B cell (primary cell): Measurements from ENCODE around the gene SPEN. TPM values are rescaled to one million over a fixed set of nuclear protein-coding genes. Genes with fewer than 3 reads are reported as not detected.

Experiments
- ATAC-seq: fragments of 200-7000 bp; cut with Tn5 transposase; one replicate; pipeline ENCODE4 v1.10.0; 2021; ENCODE audit warnings: low read depth, mild to moderate bottlenecking, moderate number of reproducible peaks, moderate library complexity
- CTCF ChIA-PET: fragments of 350-600 bp; sonication (Branson Sonifier 250); formaldehyde crosslinking; loops from one replicate; lab custom pipeline; 2021; ENCODE audit warnings: antibody characterized with exemption, inconsistent platforms; lab: Charles Lee
- POLR2A ChIA-PET: fragments of 350-600 bp; sonication (Branson Sonifier 250); formaldehyde crosslinking; loops from one replicate; lab custom pipeline; 2021; ENCODE audit warnings: antibody characterized with exemption; lab: Charles Lee
- DNase-seq: peaks from one replicate; pipeline ENCODE4 v3.0.0; 2013
- H2AFZ ChIP-seq: 2 replicates; pipeline ENCODE4 v1.6.1; 2012; ENCODE audit warnings: mild to moderate bottlenecking, low read depth, low read length; ENCODE audit not compliant: insufficient read depth, poor library complexity, severe bottlenecking
- H3K27ac ChIP-seq, 2 donors: 1 replicate in 1 of 2; 2 replicates in 1 of 2; pipeline ENCODE4 v1.5.1; 2012 to 2013; ENCODE audit warnings: low read length in 2 of 2, mild to moderate bottlenecking in 2 of 2, moderate library complexity in 1 of 2
- H3K27me3 ChIP-seq, 4 experiments: fragments of 200-600 bp in 1 of 4; sonication (generic) in 1 of 4; replicated peaks in 1 of 4; 1 replicate in 2 of 4; 2 replicates in 2 of 4; pipeline versions ENCODE4 v1.6.1 to v1.7.0; 2013 to 2016; ENCODE audit warnings: low read length in 3 of 4, mild to moderate bottlenecking in 2 of 4, mixed read lengths in 1 of 4, moderate library complexity in 1 of 4; ENCODE audit not compliant: insufficient read depth in 4 of 4, control insufficient read depth in 3 of 4; ENCODE audit errors: control extremely low read depth in 1 of 4
- H3K36me3 ChIP-seq, 2 experiments: replicated peaks in 1 of 2; 1 replicate in 1 of 2; 2 replicates in 1 of 2; pipeline versions ENCODE4 v1.6.1 to v1.7.1; 2013; ENCODE audit warnings: low read length in 1 of 2; ENCODE audit not compliant: insufficient read depth in 2 of 2, control insufficient read depth in 1 of 2; ENCODE audit errors: control extremely low read depth in 1 of 2, extremely low read depth in 1 of 2
- H3K4me1 ChIP-seq, 2 donors: fragments of 200-600 bp in 1 of 2; sonication (generic) in 1 of 2; 1 replicate in 1 of 2; 2 replicates in 1 of 2; pipeline versions ENCODE4 v1.5.1 to v1.6.1; 2013 to 2017; ENCODE audit warnings: low read length in 2 of 2; ENCODE audit not compliant: control insufficient read depth in 2 of 2, insufficient read depth in 2 of 2
- H3K4me2 ChIP-seq: replicated peaks from 2 replicates; pipeline ENCODE3; 2012; ENCODE audit warnings: mild to moderate bottlenecking, low read depth, low read length; ENCODE audit not compliant: poor library complexity, severe bottlenecking
- H3K4me3 ChIP-seq, 5 experiments: fragments of 200-600 bp in 1 of 5; sonication (generic) in 1 of 5; 1 replicate in 3 of 5; 2 replicates in 2 of 5; pipeline versions ENCODE4 v1.5.1 to v1.7.0; 2011 to 2016; ENCODE audit warnings: low read length in 4 of 5, mild to moderate bottlenecking in 4 of 5, low read depth in 2 of 5, control low read depth in 1 of 5, moderate library complexity in 1 of 5; ENCODE audit not compliant: insufficient read depth in 1 of 5; ENCODE audit errors: control extremely low read depth in 1 of 5, extremely low read depth in 1 of 5
- H3K79me2 ChIP-seq: fragments of 200-600 bp; sonication (generic); one replicate; pipeline ENCODE4 v1.6.0; 2016; ENCODE audit warnings: low read length; ENCODE audit not compliant: control insufficient read depth, insufficient read depth
- H3K9ac ChIP-seq: fragments of 200-600 bp; sonication (generic); 2 replicates; pipeline ENCODE4 v1.6.1; 2017; ENCODE audit warnings: mild to moderate bottlenecking, low read length, moderate library complexity
- H3K9me3 ChIP-seq, 3 donors: one replicate each; pipeline versions ENCODE4 v1.6.1 to v1.7.1; 2013; ENCODE audit warnings: low read length in 2 of 3; ENCODE audit not compliant: control insufficient read depth in 2 of 3, insufficient read depth in 1 of 3; ENCODE audit errors: control extremely low read depth in 1 of 3
- H4K20me1 ChIP-seq: 2 replicates; pipeline ENCODE4 v1.6.0; 2012; ENCODE audit warnings: mild to moderate bottlenecking, low read length; ENCODE audit not compliant: insufficient read depth, control insufficient read depth, poor library complexity, severe bottlenecking
- H3K27ac Mint-ChIP-seq: one replicate; pipeline ENCODE4 v1.8.0; 2021; ENCODE audit warnings: mixed read lengths
- H3K27me3 Mint-ChIP-seq: one replicate; pipeline ENCODE4 v1.8.0; 2021; ENCODE audit warnings: mixed read lengths
- H3K4me1 Mint-ChIP-seq: one replicate; pipeline ENCODE4 v1.8.0; 2021; ENCODE audit warnings: mixed read lengths
- H3K4me3 Mint-ChIP-seq: one replicate; pipeline ENCODE4 v1.8.0; 2021; ENCODE audit warnings: mixed read lengths
- H3K9me3 Mint-ChIP-seq: one replicate; pipeline ENCODE4 v1.8.0; 2022; ENCODE audit warnings: mixed read lengths; ENCODE audit not compliant: insufficient read depth
- EZH2 ChIP-seq: IDR thresholded peaks from 2 replicates; pipeline ENCODE4 v1.6.1; 2012; ENCODE audit warnings: borderline replicate concordance, low read depth, mild to moderate bottlenecking, moderate library complexity, low read length; ENCODE audit not compliant: insufficient read depth, poor library complexity, severe bottlenecking
- WGBS: methylation state at CpG from one replicate; pipeline ENCODE4 v1.1.5; 2013; ENCODE audit warnings: missing lambda C conversion rate; ENCODE audit not compliant: insufficient coverage; 5-methylcytosine and 5-hydroxymethylcytosine counted together
- intact Hi-C: fragments of 100-400 bp; cut with micrococcal nuclease; formaldehyde crosslinking; loops from one replicate; pipeline ENCODE4 v1.10.0; 2022
- polyA plus RNA-seq: library from polyadenylated mRNA; depleted of rRNA; stranded (reverse); fragments of >200 nt; gene quantifications from 2 replicates; pipeline ENCODE4 v1.2.3, GENCODE V29; 2012
- total RNA-seq, 2 donors: library from RNA; stranded (reverse); fragments of 120-200 nt in 1 of 2; gene quantifications; 1 replicate in 1 of 2; 2 replicates in 1 of 2; pipeline versions ENCODE4 v1.2.3 to v1.2.4, GENCODE V29; 2013 to 2022
- TF ChIP-seq, protein P1 (sequence below): fragments of 200-600 bp; IDR thresholded peaks from one replicate; pipeline ENCODE4 v1.8.0; 2022; ENCODE audit warnings: antibody characterized with exemption, mild to moderate bottlenecking

The SPEN gene
- total and polyA plus RNA-seq, 2 donors (not counting 1 experiment from before 2014, with no cell fraction given), result 29.1 to 126 TPM

DNA sequence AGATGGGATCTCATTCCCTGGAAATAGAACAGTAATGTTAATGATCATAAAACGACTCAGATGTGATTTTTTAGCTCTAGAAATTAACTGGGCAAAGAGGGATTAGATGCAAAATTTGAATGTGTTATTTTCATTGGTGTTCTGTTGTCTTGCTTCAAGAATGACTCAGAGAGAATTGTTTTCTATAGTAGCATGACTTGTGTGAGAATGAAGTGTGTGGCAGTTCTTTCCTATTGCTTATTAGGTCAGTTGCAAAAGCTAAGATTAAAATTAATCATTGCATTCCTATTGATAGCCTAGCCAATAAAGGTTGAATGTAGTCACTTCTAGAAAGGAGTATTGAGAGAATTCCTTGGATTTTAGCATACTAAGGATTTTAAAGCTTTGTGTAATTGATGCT is 22.9 kb downstream of the SPEN start:
- Mint-ChIP-seq H3K4me3 (no peak overlapping the region), H3K9me3 (no peaks in the 10 kb centered on the region), H3K27ac (no peak overlapping the region), H3K4me1 (peaks cover 55% of the 10 kb centered on the region), H3K27me3 (no peaks in the 10 kb centered on the region)
- no peaks in the 10 kb centered on the region for H3K9me3 ChIP-seq
- no peak for DNase-seq
- ChIA-PET CTCF (interaction anchor here (0.8 to 2.2 kb wide), 2 partner anchors 55 to 78 kb away, joined by 4 to 8 read pairs; no protein-coding TSS in a partner anchor), POLR2A (no interaction called here)
- intact Hi-C loops, result no loop called here
- H3K9ac ChIP-seq, result no peak overlapping the region
- H2AFZ ChIP-seq, result no peak overlapping the region
- no peak for TF ChIP-seq EZH2
- TF ChIP-seq, protein P1, sequence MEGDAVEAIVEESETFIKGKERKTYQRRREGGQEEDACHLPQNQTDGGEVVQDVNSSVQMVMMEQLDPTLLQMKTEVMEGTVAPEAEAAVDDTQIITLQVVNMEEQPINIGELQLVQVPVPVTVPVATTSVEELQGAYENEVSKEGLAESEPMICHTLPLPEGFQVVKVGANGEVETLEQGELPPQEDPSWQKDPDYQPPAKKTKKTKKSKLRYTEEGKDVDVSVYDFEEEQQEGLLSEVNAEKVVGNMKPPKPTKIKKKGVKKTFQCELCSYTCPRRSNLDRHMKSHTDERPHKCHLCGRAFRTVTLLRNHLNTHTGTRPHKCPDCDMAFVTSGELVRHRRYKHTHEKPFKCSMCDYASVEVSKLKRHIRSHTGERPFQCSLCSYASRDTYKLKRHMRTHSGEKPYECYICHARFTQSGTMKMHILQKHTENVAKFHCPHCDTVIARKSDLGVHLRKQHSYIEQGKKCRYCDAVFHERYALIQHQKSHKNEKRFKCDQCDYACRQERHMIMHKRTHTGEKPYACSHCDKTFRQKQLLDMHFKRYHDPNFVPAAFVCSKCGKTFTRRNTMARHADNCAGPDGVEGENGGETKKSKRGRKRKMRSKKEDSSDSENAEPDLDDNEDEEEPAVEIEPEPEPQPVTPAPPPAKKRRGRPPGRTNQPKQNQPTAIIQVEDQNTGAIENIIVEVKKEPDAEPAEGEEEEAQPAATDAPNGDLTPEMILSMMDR, result no peak
- H3K4me2 ChIP-seq, result no peak overlapping the region
- H3K27ac ChIP-seq, result no peak overlapping the region
- H3K4me1 ChIP-seq, result peaks cover 0 to 13% of the 10 kb centered on the region in 2 donors
- 83% methylated on average over 1 of the region's 1 CpG for WGBS
- no peak for ATAC-seq
- H3K36me3 ChIP-seq, result peaks cover 12 to 24% of the 10 kb centered on the region in 2 experiments
- H3K27me3 ChIP-seq, result no peaks in the 10 kb centered on the region
- peaks cover 99% of the 10 kb centered on the region for H3K79me2 ChIP-seq
- H4K20me1 ChIP-seq, result peaks cover 73% of the 10 kb centered on the region
- H3K4me3 ChIP-seq, result no peak overlapping the region

DNA sequence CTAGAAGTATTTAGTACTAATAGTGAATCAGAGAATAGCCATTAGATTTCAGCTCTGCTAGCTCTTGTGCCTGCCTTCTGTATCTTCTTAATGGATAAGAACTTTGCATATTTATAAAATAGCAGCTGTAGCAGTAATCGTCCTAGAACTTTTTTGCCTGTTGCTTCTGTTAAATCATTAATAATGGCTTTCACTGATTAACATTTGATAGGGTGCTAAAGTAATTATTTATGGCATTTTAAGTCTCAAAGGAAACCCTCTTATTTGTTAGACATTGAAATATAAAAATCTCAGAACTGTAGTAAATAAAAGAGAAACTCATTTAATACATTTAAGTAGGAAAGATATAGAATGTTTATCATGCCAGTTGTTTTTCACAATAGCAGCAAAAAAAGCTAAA is 27.0 kb downstream of the SPEN start:
- no peaks in the 10 kb centered on the region for H3K9me3 ChIP-seq
- H3K27ac ChIP-seq, result peak overlapping the region in 1 of 2 donors; percentile 30
- peaks cover 100% of the 10 kb centered on the region for H3K79me2 ChIP-seq
- no peak for DNase-seq
- peaks cover 12 to 34% of the 10 kb centered on the region in 2 experiments for H3K36me3 ChIP-seq
- Mint-ChIP-seq H3K4me3 (no peak overlapping the region), H3K27ac (no peak overlapping the region), H3K4me1 (peaks cover 53% of the 10 kb centered on the region), H3K9me3 (no peaks in the 10 kb centered on the region), H3K27me3 (no peaks in the 10 kb centered on the region)
- ATAC-seq, result no peak
- ChIA-PET CTCF (interaction anchor here (1.0 kb wide), 1 partner anchor 9 kb away, joined by 3 read pairs; no protein-coding TSS in a partner anchor), POLR2A (no interaction called here)
- WGBS, result no CpG with 5 or more reads among the region's 1 CpG
- intact Hi-C loops, result no loop called here
- H4K20me1 ChIP-seq, result peaks cover 68% of the 10 kb centered on the region
- TF ChIP-seq, protein P1, result no peak
- TF ChIP-seq EZH2, result no peak
- H2AFZ ChIP-seq, result no peak overlapping the region
- H3K27me3 ChIP-seq, result no peaks in the 10 kb centered on the region
- peaks cover 0 to 4% of the 10 kb centered on the region in 2 donors for H3K4me1 ChIP-seq
- no peak overlapping the region for H3K4me2 ChIP-seq
- H3K9ac ChIP-seq, result no peak overlapping the region
- no peak overlapping the region for H3K4me3 ChIP-seq
